Neural progenitor cell (in vitro differentiated cells): ENCODE measurements around the gene SP1. TPM values are rescaled to one million over a fixed set of nuclear protein-coding genes. Genes with fewer than 3 reads are reported as not detected.

Experiments used
- DNase-seq: peaks from one replicate; pipeline ENCODE4 v3.0.0-alpha.2; 2016; ENCODE audit warnings: low spot score
- H2AFZ ChIP-seq: fragments of 200-600 bp; sonication (generic); replicated peaks from 2 replicates; pipeline ENCODE4 v1.6.1; 2016; ENCODE audit warnings: antibody characterized with exemption
- H3F3A ChIP-seq: fragments of 200-600 bp; sonication (generic); 2 replicates; pipeline ENCODE4 v1.6.1; 2016; ENCODE audit warnings: antibody characterized with exemption, low read depth
- H3K27ac ChIP-seq: fragments of 200-600 bp; sonication (generic); 2 replicates; pipeline ENCODE4 v1.5.1; 2016; ENCODE audit warnings: mild to moderate bottlenecking
- H3K27me3 ChIP-seq: fragments of 200-600 bp; sonication (generic); 2 replicates; pipeline ENCODE4 v1.6.1; 2016; ENCODE audit warnings: mild to moderate bottlenecking, moderate library complexity
- H3K36me3 ChIP-seq: fragments of 200-600 bp; sonication (generic); 2 replicates; pipeline ENCODE4 v1.5.1; 2016
- H3K4me1 ChIP-seq: fragments of 200-600 bp; sonication (generic); 2 replicates; pipeline ENCODE4 v1.6.1; 2016; ENCODE audit warnings: mixed run types
- H3K4me2 ChIP-seq: fragments of 200-600 bp; sonication (generic); 2 replicates; pipeline ENCODE4 v1.6.1; 2016
- H3K4me3 ChIP-seq: fragments of 200-600 bp; sonication (generic); 2 replicates; pipeline ENCODE4 v1.5.1; 2016
- H3K79me2 ChIP-seq: fragments of 200-600 bp; sonication (generic); 2 replicates; pipeline ENCODE4 v1.6.1; 2016; ENCODE audit warnings: low read depth
- H3K9ac ChIP-seq: fragments of 200-600 bp; sonication (generic); 2 replicates; pipeline ENCODE4 v1.6.1; 2016
- H3K9me3 ChIP-seq: fragments of 200-600 bp; sonication (generic); 2 replicates; pipeline ENCODE4 v1.5.1; 2016; ENCODE audit warnings: low read depth
- H4K20me1 ChIP-seq: fragments of 200-600 bp; sonication (generic); 2 replicates; pipeline ENCODE4 v1.6.1; 2016; ENCODE audit warnings: low read depth
- H3K27ac Mint-ChIP-seq: 3 replicates; pipeline ENCODE4 v1.8.0; 2021; ENCODE audit warnings: mixed read lengths
- H3K27me3 Mint-ChIP-seq: 2 replicates; pipeline ENCODE4 v1.8.0; 2022; ENCODE audit warnings: low read depth, mild to moderate bottlenecking, inconsistent platforms, moderate library complexity, mixed read lengths; ENCODE audit not compliant: insufficient read depth
- H3K36me3 Mint-ChIP-seq: 3 replicates; pipeline ENCODE4 v1.8.0; 2021; ENCODE audit warnings: mixed read lengths
- H3K4me1 Mint-ChIP-seq: 3 replicates; pipeline ENCODE4 v1.8.0; 2021; ENCODE audit warnings: mixed read lengths
- H3K4me3 Mint-ChIP-seq: 3 replicates; pipeline ENCODE4 v1.8.0; 2021; ENCODE audit warnings: mild to moderate bottlenecking, moderate library complexity, mixed read lengths
- H3K9me3 Mint-ChIP-seq: 3 replicates; pipeline ENCODE4 v1.8.0; 2020; ENCODE audit warnings: mixed read lengths
- EZH2 ChIP-seq: fragments of 200-600 bp; sonication (generic); IDR thresholded peaks from 2 replicates; pipeline ENCODE4 v1.6.1; 2017; ENCODE audit warnings: antibody characterized with exemption, mild to moderate bottlenecking, moderate library complexity
- EZH2phosphoT487 ChIP-seq: fragments of 200-600 bp; sonication (generic); IDR thresholded peaks from 2 replicates; pipeline ENCODE4 v1.6.1; 2017; ENCODE audit warnings: antibody characterized with exemption
- total RNA-seq: library from RNA; depleted of rRNA; stranded (reverse); fragments of >200 nt; gene quantifications from 2 replicates; pipeline ENCODE4 v1.2.3, GENCODE V29; 2015; ENCODE audit warnings: low replicate concordance
- TF ChIP-seq, protein P1 (sequence below): fragments of 200-600 bp; sonication (generic); IDR thresholded peaks from 2 replicates; pipeline ENCODE4 v1.5.1; 2017; ENCODE audit warnings: antibody characterized with exemption, mild to moderate bottlenecking

SP1 gene
- total RNA-seq, 1 donor from 2014 or later, result 67.8 TPM

DNA sequence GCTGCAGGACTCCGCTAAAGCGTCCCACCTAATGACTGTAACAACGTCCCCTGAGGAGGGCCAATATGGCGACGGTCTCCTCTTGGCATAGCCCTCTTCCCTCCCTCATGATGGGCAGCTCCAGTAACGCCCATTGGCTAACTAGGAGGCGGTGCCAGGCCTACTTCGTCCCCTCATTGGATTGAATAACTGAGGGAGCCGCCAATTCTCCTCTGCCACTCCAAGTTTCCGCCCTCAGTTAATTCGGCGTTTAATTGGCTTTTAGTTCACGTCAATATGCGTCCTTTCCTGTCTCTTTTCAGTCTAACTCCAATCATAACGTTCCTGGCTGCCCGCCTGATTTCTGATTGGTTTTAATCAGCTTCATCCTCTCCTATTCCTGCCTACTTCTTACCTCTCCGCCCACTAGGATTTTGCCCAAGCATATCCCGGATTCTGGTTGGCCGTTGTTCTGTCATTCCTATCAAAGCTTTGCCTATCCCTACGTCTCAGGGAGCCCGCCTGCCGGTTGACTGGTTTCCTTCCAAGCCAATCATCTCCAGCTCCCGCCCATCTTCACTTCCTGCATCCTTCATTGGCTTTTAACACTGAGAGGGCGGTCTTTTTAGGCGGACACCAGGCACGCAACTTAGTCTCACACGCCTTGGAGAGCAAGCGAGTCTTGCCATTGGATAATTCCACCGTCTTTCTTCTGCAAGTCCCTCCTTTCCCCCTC is 430 bp upstream of the SP1 start:
- peak overlapping the region; percentile 79 for H3K4me2 ChIP-seq
- TF ChIP-seq EZH2 (no peak), EZH2phosphoT487 (no peak)
- TF ChIP-seq, protein P1, sequence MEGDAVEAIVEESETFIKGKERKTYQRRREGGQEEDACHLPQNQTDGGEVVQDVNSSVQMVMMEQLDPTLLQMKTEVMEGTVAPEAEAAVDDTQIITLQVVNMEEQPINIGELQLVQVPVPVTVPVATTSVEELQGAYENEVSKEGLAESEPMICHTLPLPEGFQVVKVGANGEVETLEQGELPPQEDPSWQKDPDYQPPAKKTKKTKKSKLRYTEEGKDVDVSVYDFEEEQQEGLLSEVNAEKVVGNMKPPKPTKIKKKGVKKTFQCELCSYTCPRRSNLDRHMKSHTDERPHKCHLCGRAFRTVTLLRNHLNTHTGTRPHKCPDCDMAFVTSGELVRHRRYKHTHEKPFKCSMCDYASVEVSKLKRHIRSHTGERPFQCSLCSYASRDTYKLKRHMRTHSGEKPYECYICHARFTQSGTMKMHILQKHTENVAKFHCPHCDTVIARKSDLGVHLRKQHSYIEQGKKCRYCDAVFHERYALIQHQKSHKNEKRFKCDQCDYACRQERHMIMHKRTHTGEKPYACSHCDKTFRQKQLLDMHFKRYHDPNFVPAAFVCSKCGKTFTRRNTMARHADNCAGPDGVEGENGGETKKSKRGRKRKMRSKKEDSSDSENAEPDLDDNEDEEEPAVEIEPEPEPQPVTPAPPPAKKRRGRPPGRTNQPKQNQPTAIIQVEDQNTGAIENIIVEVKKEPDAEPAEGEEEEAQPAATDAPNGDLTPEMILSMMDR, result no peak
- peaks cover 24% of the 10 kb centered on the region for H3K4me1 ChIP-seq
- peaks cover 34% of the 10 kb centered on the region for H4K20me1 ChIP-seq
- H3K9me3 Mint-ChIP-seq, result no peaks in the 10 kb centered on the region
- peak overlapping the region; percentile 51 for H3K9ac ChIP-seq
- DNase-seq, result peak; percentile 100
- no peaks in the 10 kb centered on the region for H3K9me3 ChIP-seq
- H3F3A ChIP-seq, result peaks cover 28% of the 10 kb centered on the region
- H3K27me3 Mint-ChIP-seq, result peaks cover 5% of the 10 kb centered on the region
- no peak overlapping the region for H3K27ac Mint-ChIP-seq
- H3K79me2 ChIP-seq, result peaks cover 38% of the 10 kb centered on the region
- peak overlapping the region; percentile 80 for H2AFZ ChIP-seq
- H3K4me1 Mint-ChIP-seq, result peaks cover 31% of the 10 kb centered on the region
- H3K36me3 ChIP-seq, result peaks cover 3% of the 10 kb centered on the region
- H3K4me3 ChIP-seq, result peak overlapping the region; percentile 59
- peaks cover 26% of the 10 kb centered on the region for H3K36me3 Mint-ChIP-seq
- H3K27ac ChIP-seq, result peak overlapping the region; percentile 88
- H3K27me3 ChIP-seq, result no peaks in the 10 kb centered on the region
- H3K4me3 Mint-ChIP-seq, result no peak overlapping the region

DNA sequence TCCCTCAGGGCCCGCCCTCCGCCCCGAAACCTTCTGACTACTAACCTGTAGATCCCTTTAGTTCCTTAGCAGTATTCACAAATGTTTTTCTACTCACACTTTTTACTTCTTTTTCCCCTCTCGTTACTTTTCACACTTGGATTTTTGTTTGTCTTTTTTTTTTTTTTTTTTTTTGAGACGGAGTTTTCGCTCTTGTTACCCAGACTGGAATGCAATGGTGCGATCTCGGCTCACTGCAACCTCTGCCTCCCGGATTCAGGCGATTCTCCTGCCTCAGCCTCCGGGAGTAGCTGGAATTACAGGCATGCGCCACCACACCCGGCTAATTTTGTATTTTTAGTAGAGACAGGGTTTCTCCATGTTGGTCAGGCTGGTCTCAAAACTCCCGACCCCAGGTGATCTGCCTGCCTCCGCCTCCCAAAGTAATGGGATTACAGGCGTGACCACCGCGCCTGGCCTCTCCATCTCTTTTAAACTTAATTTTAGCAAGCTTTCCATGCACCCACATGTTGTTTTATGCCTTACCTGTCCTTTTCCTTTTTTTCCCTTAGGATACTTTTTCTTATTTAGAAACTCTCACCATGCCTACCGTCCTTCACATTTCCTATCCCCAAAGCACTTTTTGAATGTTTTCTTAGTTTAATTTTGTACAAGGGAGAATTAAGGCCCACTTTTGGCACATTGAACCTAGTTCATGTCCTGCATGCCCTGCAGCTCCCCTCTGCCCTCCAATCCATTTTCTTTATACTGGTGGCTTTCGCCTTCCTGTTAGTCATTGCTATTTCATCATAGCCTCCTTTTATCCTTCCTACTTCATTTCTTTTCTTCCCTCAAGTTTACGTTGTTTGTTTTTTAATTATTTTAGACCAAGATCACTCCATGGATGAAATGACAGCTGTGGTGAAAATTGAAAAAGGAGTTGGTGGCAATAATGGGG is 1.1 kb downstream of the SP1 start:
- H3K9me3 ChIP-seq, result no peaks in the 10 kb centered on the region
- peaks cover 24% of the 10 kb centered on the region for H3K4me1 ChIP-seq
- H3K36me3 ChIP-seq, result peaks cover 3% of the 10 kb centered on the region
- DNase-seq, result peak; percentile 53
- TF ChIP-seq EZH2phosphoT487 (no peak), EZH2 (no peak)
- TF ChIP-seq, protein P1, result no peak
- H3K4me2 ChIP-seq, result peak overlapping the region; percentile 78
- peak overlapping the region; percentile 86 for H3K4me3 Mint-ChIP-seq
- H4K20me1 ChIP-seq, result peaks cover 47% of the 10 kb centered on the region
- H3K36me3 Mint-ChIP-seq, result peaks cover 31% of the 10 kb centered on the region
- H2AFZ ChIP-seq, result no peak overlapping the region
- peak overlapping the region; percentile 90 for H3K27ac Mint-ChIP-seq
- peak overlapping the region; percentile 59 for H3K4me3 ChIP-seq
- peaks cover 28% of the 10 kb centered on the region for H3F3A ChIP-seq
- H3K9me3 Mint-ChIP-seq, result no peaks in the 10 kb centered on the region
- peak overlapping the region; percentile 93 for H3K27ac ChIP-seq
- peaks cover 35% of the 10 kb centered on the region for H3K4me1 Mint-ChIP-seq
- peak overlapping the region; percentile 1 for H3K9ac ChIP-seq
- no peaks in the 10 kb centered on the region for H3K27me3 ChIP-seq
- H3K79me2 ChIP-seq, result peaks cover 53% of the 10 kb centered on the region
- peaks cover 5% of the 10 kb centered on the region for H3K27me3 Mint-ChIP-seq

DNA sequence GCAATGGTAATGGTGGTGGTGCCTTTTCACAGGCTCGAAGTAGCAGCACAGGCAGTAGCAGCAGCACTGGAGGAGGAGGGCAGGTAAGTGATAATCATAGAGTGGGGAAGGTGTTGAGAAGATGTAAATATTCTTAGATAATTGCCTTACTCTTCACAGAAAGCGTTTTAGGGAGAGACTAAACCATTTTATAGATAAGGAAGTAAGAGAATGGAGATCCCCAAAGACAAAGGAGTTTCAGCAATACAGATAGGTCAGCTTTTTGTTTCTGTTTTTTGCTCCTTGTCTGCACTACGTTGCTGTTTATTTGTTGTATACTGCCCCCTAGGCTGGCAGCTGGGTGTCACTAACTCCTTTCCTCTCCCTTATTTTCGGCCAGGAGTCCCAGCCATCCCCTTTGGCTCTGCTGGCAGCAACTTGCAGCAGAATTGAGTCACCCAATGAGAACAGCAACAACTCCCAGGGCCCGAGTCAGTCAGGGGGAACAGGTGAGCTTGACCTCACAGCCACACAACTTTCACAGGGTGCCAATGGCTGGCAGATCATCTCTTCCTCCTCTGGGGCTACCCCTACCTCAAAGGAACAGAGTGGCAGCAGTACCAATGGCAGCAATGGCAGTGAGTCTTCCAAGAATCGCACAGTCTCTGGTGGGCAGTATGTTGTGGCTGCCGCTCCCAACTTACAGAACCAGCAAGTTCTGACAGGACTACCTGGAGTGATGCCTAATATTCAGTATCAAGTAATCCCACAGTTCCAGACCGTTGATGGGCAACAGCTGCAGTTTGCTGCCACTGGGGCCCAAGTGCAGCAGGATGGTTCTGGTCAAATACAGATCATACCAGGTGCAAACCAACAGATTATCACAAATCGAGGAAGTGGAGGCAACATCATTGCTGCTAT is 2.0 kb downstream of the SP1 start:
- Mint-ChIP-seq H3K4me1 (peaks cover 37% of the 10 kb centered on the region), H3K36me3 (peaks cover 35% of the 10 kb centered on the region), H3K9me3 (no peaks in the 10 kb centered on the region), H3K4me3 (peak overlapping the region; percentile 86), H3K27ac (peak overlapping the region; percentile 13), H3K27me3 (peaks cover 6% of the 10 kb centered on the region)
- Histone ChIP-seq H3K36me3 (peaks cover 3% of the 10 kb centered on the region), H3K27me3 (no peaks in the 10 kb centered on the region), H3K79me2 (peaks cover 62% of the 10 kb centered on the region), H3K9me3 (no peaks in the 10 kb centered on the region), H3K4me2 (peak overlapping the region; percentile 78), H4K20me1 (peaks cover 56% of the 10 kb centered on the region), H3K4me3 (peak overlapping the region; percentile 59), H3K9ac (no peak overlapping the region), H2AFZ (no peak overlapping the region), H3K27ac (no peak overlapping the region), H3F3A (peaks cover 32% of the 10 kb centered on the region), H3K4me1 (peaks cover 24% of the 10 kb centered on the region)
- DNase-seq, result peak; percentile 74
- TF ChIP-seq EZH2phosphoT487, result no peak
- TF ChIP-seq, protein P1, result peak; percentile 60
